DOHH2 (cell line): Measurements from ENCODE around the gene FKBP1A.

Source experiments
- EZH2phosphoT487 ChIP-seq: fragments of 200-600 bp; sonication (generic); IDR thresholded peaks from 2 replicates; pipeline ENCODE4 v1.6.1; 2017; ENCODE audit warnings: borderline replicate concordance, mild to moderate bottlenecking, antibody characterized with exemption, low read length, moderate library complexity, mixed read lengths
- TF ChIP-seq, protein P1 (sequence below): fragments of 200-600 bp; sonication (generic); IDR thresholded peaks from one replicate; pipeline ENCODE4 v1.5.1; 2014; ENCODE audit warnings: antibody characterized with exemption, mild to moderate bottlenecking, low read depth, low read length; ENCODE audit not compliant: poor library complexity, severe bottlenecking

DNA sequence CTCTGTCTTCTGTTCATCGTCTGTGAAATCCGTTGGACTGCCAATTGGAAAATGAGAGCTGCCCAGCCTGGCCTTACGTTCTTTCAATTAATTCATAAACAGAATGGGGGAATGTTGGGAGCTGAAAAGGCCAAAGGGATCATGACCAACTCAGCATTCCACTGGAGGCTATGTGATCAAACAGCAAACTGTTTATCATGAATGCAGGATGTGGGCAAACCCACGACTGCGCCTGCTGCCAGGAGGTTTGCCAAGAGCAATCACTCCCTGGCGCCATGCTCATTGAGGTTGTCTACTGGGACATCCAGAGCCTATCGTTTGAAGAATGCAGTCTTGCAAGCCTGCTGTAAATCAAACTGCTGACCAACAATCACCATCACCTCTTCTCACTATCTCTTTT, 9.3 kb upstream of the FKBP1A start:
- no peak for TF ChIP-seq EZH2phosphoT487
- TF ChIP-seq, protein P1, sequence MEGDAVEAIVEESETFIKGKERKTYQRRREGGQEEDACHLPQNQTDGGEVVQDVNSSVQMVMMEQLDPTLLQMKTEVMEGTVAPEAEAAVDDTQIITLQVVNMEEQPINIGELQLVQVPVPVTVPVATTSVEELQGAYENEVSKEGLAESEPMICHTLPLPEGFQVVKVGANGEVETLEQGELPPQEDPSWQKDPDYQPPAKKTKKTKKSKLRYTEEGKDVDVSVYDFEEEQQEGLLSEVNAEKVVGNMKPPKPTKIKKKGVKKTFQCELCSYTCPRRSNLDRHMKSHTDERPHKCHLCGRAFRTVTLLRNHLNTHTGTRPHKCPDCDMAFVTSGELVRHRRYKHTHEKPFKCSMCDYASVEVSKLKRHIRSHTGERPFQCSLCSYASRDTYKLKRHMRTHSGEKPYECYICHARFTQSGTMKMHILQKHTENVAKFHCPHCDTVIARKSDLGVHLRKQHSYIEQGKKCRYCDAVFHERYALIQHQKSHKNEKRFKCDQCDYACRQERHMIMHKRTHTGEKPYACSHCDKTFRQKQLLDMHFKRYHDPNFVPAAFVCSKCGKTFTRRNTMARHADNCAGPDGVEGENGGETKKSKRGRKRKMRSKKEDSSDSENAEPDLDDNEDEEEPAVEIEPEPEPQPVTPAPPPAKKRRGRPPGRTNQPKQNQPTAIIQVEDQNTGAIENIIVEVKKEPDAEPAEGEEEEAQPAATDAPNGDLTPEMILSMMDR = no peak
